Caco-2 (cell line): ENCODE measurements around the gene PTGFRN. TPM values are rescaled to one million over a fixed set of nuclear protein-coding genes. Genes with fewer than 3 reads are reported as not detected.
A peak's percentile ranks its signal among the peaks of the same experiment; 100 is the strongest.

ENCODE experiments used
- BruUV-seq: library from RNA; stranded (reverse); fragments of 400-500 nt; replicated peaks from 2 replicates; lab custom pipeline; 2021; lab: Mats Ljungman, UMichigan
- CTCF ChIA-PET: fragments of 300-600 bp; sonication (Branson Sonifier 250); formaldehyde crosslinking; loops from one replicate; lab custom pipeline; 2022; ENCODE audit warnings: antibody characterized with exemption; lab: Charles Lee
- POLR2A ChIA-PET: fragments of 300-600 bp; sonication (Branson Sonifier 250); formaldehyde crosslinking; loops from one replicate; lab custom pipeline; 2022; ENCODE audit warnings: antibody characterized with exemption; lab: Charles Lee
- DNase-seq, 2 experiments: peaks; one replicate each; pipeline versions ENCODE4 v3.0.0 to v3.0.0-alpha.2; 2020 to 2022
- H3K27me3 ChIP-seq: replicated peaks from 2 replicates; pipeline ENCODE4 v1.6.0; 2011; ENCODE audit warnings: low read length; ENCODE audit not compliant: control insufficient read depth, insufficient read depth
- H3K36me3 ChIP-seq: 2 replicates; pipeline ENCODE4 v1.5.1; 2011; ENCODE audit warnings: low read length; ENCODE audit not compliant: control insufficient read depth, insufficient read depth
- H3K4me1 ChIP-seq: fragments of 250-450 bp; sonication (Bioruptor Pico); 2 replicates; pipeline ENCODE4 v1.5.1; 2020; ENCODE audit warnings: mild to moderate bottlenecking
- H3K4me3 ChIP-seq: 2 replicates; pipeline ENCODE4 v1.5.1; 2011; ENCODE audit warnings: low read depth, mild to moderate bottlenecking, control low read depth, low read length
- H3K9me3 ChIP-seq: fragments of 250-450 bp; sonication (Bioruptor Pico); 2 replicates; pipeline ENCODE4 v1.5.1; 2020; ENCODE audit warnings: mild to moderate bottlenecking, moderate library complexity
- H3K27ac Mint-ChIP-seq: one replicate; pipeline ENCODE4 v1.8.0; 2022; ENCODE audit warnings: mixed read lengths; ENCODE audit not compliant: unreplicated experiment
- H3K27me3 Mint-ChIP-seq: one replicate; pipeline ENCODE4 v1.8.0; 2022; ENCODE audit warnings: mixed read lengths; ENCODE audit not compliant: insufficient read depth, unreplicated experiment
- H3K36me3 Mint-ChIP-seq: one replicate; pipeline ENCODE4 v1.8.0; 2022; ENCODE audit warnings: mild to moderate bottlenecking, mixed read lengths; ENCODE audit not compliant: insufficient read depth, unreplicated experiment
- H3K4me1 Mint-ChIP-seq: one replicate; pipeline ENCODE4 v1.8.0; 2022; ENCODE audit warnings: low read depth, mixed read lengths; ENCODE audit not compliant: unreplicated experiment
- H3K4me3 Mint-ChIP-seq: one replicate; pipeline ENCODE4 v1.8.0; 2022; ENCODE audit warnings: mild to moderate bottlenecking, moderate library complexity, mixed read lengths; ENCODE audit not compliant: unreplicated experiment
- H3K9me3 Mint-ChIP-seq: one replicate; pipeline ENCODE4 v1.8.0; 2022; ENCODE audit warnings: mixed read lengths; ENCODE audit not compliant: unreplicated experiment
- CTCF ChIP-seq, 2 experiments: fragments of 200-600 bp in 1 of 2; IDR thresholded peaks; 1 replicate in 1 of 2; 2 replicates in 1 of 2; pipeline versions ENCODE4 v1.5.1 to v1.8.0; 2011 to 2022; ENCODE audit warnings: antibody characterized with exemption in 1 of 2, control low read depth in 1 of 2, inconsistent platforms in 1 of 2, low read depth in 1 of 2, low read length in 1 of 2, mild to moderate bottlenecking in 1 of 2, moderate library complexity in 1 of 2; ENCODE audit not compliant: insufficient read depth in 1 of 2, severe bottlenecking in 1 of 2, unreplicated experiment in 1 of 2
- intact Hi-C: fragments of 100-400 bp; cut with micrococcal nuclease; formaldehyde crosslinking; loops from one replicate; pipeline ENCODE4 v1.10.0; 2022; ENCODE audit not compliant: unreplicated experiment
- total RNA-seq: library from RNA; stranded (reverse); gene quantifications from 2 replicates; pipeline ENCODE4 v1.2.3, GENCODE V29; 2022

Gene PTGFRN
- total RNA-seq, 1 experiment from 2014 or later = 16.2 TPM

GRCh38 chr1:116868385-116868784 lies 41.3 kb upstream of the PTGFRN start:
- Histone ChIP-seq H3K4me1 (no peaks in the 10 kb centered on the region), H3K36me3 (no peaks in the 10 kb centered on the region), H3K4me3 (no peak overlapping the region), H3K9me3 (no peaks in the 10 kb centered on the region), H3K27me3 (no peaks in the 10 kb centered on the region)
- H3K4me3 Mint-ChIP-seq = no peak overlapping the region
- no peak for TF ChIP-seq CTCF (IDR thresholded peaks at IDR 0.05; ENCODE audit: insufficient read depth in 1 of 2, low read depth in 1 of 2, low read length in 1 of 2, severe bottlenecking in 1 of 2, unreplicated experiment in 1 of 2)
- POLR2A ChIA-PET = no interaction called here
- no TSS peak for BruUV-seq
- no peaks in the 10 kb centered on the region for H3K27me3 Mint-ChIP-seq
- peaks cover 10% of the 10 kb centered on the region for H3K9me3 Mint-ChIP-seq
- intact Hi-C loops = no loop called here
- no peak overlapping the region for H3K27ac Mint-ChIP-seq
- no peaks in the 10 kb centered on the region for H3K4me1 Mint-ChIP-seq
- no peaks in the 10 kb centered on the region for H3K36me3 Mint-ChIP-seq
- no peak for DNase-seq
- CTCF ChIA-PET = no interaction called here

- ChIA-PET CTCF (no interaction called here), POLR2A (no interaction called here)
- Histone ChIP-seq H3K4me3 (no peak overlapping the region), H3K36me3 (no peaks in the 10 kb centered on the region), H3K4me1 (no peaks in the 10 kb centered on the region), H3K27me3 (no peaks in the 10 kb centered on the region), H3K9me3 (no peaks in the 10 kb centered on the region)
- no peak for TF ChIP-seq CTCF (IDR thresholded peaks at IDR 0.05; ENCODE audit: insufficient read depth in 1 of 2, low read depth in 1 of 2, low read length in 1 of 2, severe bottlenecking in 1 of 2, unreplicated experiment in 1 of 2)
- Mint-ChIP-seq H3K27ac (no peak overlapping the region), H3K4me1 (no peaks in the 10 kb centered on the region), H3K27me3 (no peaks in the 10 kb centered on the region), H3K36me3 (no peaks in the 10 kb centered on the region), H3K9me3 (peaks cover 10% of the 10 kb centered on the region), H3K4me3 (no peak overlapping the region)
- DNase-seq = no peak
- BruUV-seq = no TSS peak
- intact Hi-C loops = no loop called here
Observed at GRCh38 chr1:116869611-116870010, 40.1 kb upstream of the PTGFRN start.

- no peaks in the 10 kb centered on the region for H3K4me1 Mint-ChIP-seq
- CTCF ChIA-PET = no interaction called here
- H3K27me3 Mint-ChIP-seq = no peaks in the 10 kb centered on the region
- Histone ChIP-seq H3K9me3 (no peaks in the 10 kb centered on the region), H3K4me1 (no peaks in the 10 kb centered on the region), H3K27me3 (no peaks in the 10 kb centered on the region), H3K4me3 (no peak overlapping the region), H3K36me3 (no peaks in the 10 kb centered on the region)
- POLR2A ChIA-PET = no interaction called here
- no peaks in the 10 kb centered on the region for H3K36me3 Mint-ChIP-seq
- intact Hi-C loops = no loop called here
- H3K4me3 Mint-ChIP-seq = no peak overlapping the region
- DNase-seq = no peak
- no peak for TF ChIP-seq CTCF (IDR thresholded peaks at IDR 0.05; ENCODE audit: insufficient read depth in 1 of 2, low read depth in 1 of 2, low read length in 1 of 2, severe bottlenecking in 1 of 2, unreplicated experiment in 1 of 2)
- no TSS peak for BruUV-seq
- H3K9me3 Mint-ChIP-seq = peaks cover 10% of the 10 kb centered on the region
- H3K27ac Mint-ChIP-seq = peak overlapping the region; percentile 19
Observed at GRCh38 chr1:116870300-116870699, 39.4 kb upstream of the PTGFRN start.
